Natural killer cell (primary cell): Measurements from ENCODE around the gene ZC3H18. TPM values are rescaled to one million over a fixed set of nuclear protein-coding genes. Genes with fewer than 3 reads are reported as not detected.
A peak's percentile ranks its signal among the peaks of the same experiment; 100 is the strongest.

Experiments
- ATAC-seq, 3 donors: fragments of 150-1000 bp in 2 of 3; fragments of 200-7000 bp in 1 of 3; cut with Tn5 transposase; 1 replicate in 1 of 3; 2 replicates in 2 of 3; pipeline ENCODE4 v1.10.0; 2021; ENCODE audit warnings: mild to moderate bottlenecking in 2 of 3, moderate library complexity in 2 of 3
- DNase-seq, 2 donors: peaks; one replicate each; pipeline versions ENCODE4 v3.0.0 to v3.0.0-alpha.2; 2013 to 2021; ENCODE audit warnings: mixed read lengths in 1 of 2
- H3K27ac ChIP-seq: one replicate; pipeline ENCODE4 v1.5.1; 2013; ENCODE audit warnings: mild to moderate bottlenecking, low read length
- H3K27me3 ChIP-seq: one replicate; pipeline ENCODE4 v1.6.1; 2013; ENCODE audit warnings: low read length; ENCODE audit not compliant: control insufficient read depth, insufficient read depth
- H3K36me3 ChIP-seq: one replicate; pipeline ENCODE4 v1.6.1; 2013; ENCODE audit warnings: low read length; ENCODE audit not compliant: control insufficient read depth, insufficient read depth
- H3K4me1 ChIP-seq: one replicate; pipeline ENCODE4 v1.6.1; 2013; ENCODE audit warnings: low read length; ENCODE audit not compliant: control insufficient read depth, insufficient read depth
- H3K4me3 ChIP-seq: one replicate; pipeline ENCODE4 v1.5.1; 2013; ENCODE audit warnings: low read length
- H3K9me3 ChIP-seq: one replicate; pipeline ENCODE4 v1.6.1; 2013; ENCODE audit warnings: low read length; ENCODE audit not compliant: control insufficient read depth, insufficient read depth
- H3K27ac Mint-ChIP-seq, 2 donors: one replicate each; pipeline ENCODE4 v1.8.0; 2022; ENCODE audit warnings: mild to moderate bottlenecking in 2 of 2, mixed read lengths in 2 of 2, moderate library complexity in 1 of 2
- H3K27me3 Mint-ChIP-seq, 2 donors: one replicate each; pipeline ENCODE4 v1.8.0; 2022; ENCODE audit warnings: low read depth in 2 of 2, mixed read lengths in 2 of 2
- H3K36me3 Mint-ChIP-seq: one replicate; pipeline ENCODE4 v1.8.0; 2022; ENCODE audit warnings: mixed read lengths
- H3K4me1 Mint-ChIP-seq, 2 donors: one replicate each; pipeline ENCODE4 v1.8.0; 2022; ENCODE audit warnings: mixed read lengths in 2 of 2
- H3K4me3 Mint-ChIP-seq: one replicate; pipeline ENCODE4 v1.8.0; 2022; ENCODE audit warnings: mild to moderate bottlenecking, moderate library complexity, mixed read lengths
- H3K9me3 Mint-ChIP-seq, 2 donors: one replicate each; pipeline ENCODE4 v1.8.0; 2022; ENCODE audit warnings: mixed read lengths in 2 of 2
- WGBS: methylation state at CpG from one replicate; pipeline ENCODE4 v1.1.7; 2013; ENCODE audit warnings: missing lambda C conversion rate; ENCODE audit not compliant: insufficient coverage; 5-methylcytosine and 5-hydroxymethylcytosine counted together
- intact Hi-C: fragments of 100-400 bp; cut with micrococcal nuclease; formaldehyde crosslinking; loops from one replicate; pipeline ENCODE4 v1.14.2; 2022
- total RNA-seq, 4 donors: library from RNA; stranded (reverse); fragments of 120-200 nt in 1 of 4; gene quantifications; one replicate each; pipeline versions ENCODE4 v1.2.3 to v1.2.4, GENCODE V29; 2013 to 2022
- TF ChIP-seq, protein P1 (sequence below): fragments of 200-600 bp; IDR thresholded peaks from one replicate; pipeline ENCODE4 v1.8.0; 2022; ENCODE audit warnings: antibody characterized with exemption

The ZC3H18 gene
- total RNA-seq, 3 donors from 2014 or later (not counting 1 experiment from before 2014, with no cell fraction given), result 125 to 130 (median 126) TPM

DNA sequence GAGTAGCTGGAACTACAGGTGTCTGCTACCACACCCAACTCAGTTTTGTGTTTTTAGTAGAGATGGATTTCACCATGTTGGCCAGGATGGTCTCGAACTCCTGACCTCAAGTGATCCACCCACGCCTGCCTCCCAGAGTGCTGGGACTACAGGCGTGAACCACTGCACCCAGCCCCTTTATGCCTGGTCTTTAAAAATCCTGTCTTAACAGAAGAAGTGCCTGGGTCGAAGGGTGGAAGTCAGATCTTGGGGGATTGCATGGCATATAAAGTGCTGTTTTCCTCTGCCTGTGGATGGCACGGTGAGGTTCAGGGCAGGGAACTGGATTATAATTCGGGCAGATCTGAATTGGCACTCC, 30.3 kb downstream of the ZC3H18 start:
- peaks cover 43% of the 10 kb centered on the region for H3K36me3 ChIP-seq
- WGBS, result 93% methylated on average over 6 of the region's 6 CpGs
- ATAC-seq, result no peak

DNA sequence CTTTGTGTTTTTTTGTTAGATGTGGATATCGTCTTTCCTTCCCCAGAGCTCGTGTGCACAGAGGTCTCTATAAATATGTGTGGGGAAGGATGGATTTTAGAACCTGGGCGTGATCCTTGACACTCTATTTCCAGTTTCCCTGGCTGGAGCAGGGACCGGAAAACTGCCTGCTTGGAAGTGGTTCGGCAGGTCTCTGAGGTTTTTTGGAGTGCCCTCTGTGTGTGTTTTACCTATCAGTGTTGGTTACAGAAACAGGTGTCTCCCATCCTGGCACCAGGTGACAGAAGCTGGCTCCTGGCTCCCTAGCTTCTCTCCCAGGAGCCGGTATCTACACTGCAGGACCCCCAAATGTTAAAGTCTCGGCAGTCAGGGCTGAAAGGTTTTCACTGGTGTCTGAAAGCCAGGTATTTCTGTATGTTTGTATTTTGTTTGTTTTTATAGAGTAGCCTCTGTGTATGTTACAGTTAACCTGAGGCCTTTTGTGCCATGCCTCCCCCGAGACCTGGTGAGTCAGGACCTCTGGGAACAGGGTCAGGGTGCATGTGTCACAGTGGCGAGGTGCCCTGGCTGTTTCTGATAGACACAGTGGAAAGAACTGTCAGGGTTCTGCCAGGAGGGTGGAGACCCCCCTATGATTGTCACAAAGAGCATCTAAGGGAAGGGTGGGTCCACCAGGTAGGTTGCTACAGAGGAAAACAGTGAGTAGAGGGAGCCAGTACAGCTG, 31.3 kb downstream of the ZC3H18 start:
- WGBS, result 97% methylated on average over 9 of the region's 9 CpGs
- H3K27ac Mint-ChIP-seq, result peak overlapping the region in 1 of 2 donors; percentile 50
- TF ChIP-seq, protein P1, sequence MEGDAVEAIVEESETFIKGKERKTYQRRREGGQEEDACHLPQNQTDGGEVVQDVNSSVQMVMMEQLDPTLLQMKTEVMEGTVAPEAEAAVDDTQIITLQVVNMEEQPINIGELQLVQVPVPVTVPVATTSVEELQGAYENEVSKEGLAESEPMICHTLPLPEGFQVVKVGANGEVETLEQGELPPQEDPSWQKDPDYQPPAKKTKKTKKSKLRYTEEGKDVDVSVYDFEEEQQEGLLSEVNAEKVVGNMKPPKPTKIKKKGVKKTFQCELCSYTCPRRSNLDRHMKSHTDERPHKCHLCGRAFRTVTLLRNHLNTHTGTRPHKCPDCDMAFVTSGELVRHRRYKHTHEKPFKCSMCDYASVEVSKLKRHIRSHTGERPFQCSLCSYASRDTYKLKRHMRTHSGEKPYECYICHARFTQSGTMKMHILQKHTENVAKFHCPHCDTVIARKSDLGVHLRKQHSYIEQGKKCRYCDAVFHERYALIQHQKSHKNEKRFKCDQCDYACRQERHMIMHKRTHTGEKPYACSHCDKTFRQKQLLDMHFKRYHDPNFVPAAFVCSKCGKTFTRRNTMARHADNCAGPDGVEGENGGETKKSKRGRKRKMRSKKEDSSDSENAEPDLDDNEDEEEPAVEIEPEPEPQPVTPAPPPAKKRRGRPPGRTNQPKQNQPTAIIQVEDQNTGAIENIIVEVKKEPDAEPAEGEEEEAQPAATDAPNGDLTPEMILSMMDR, result no peak
- Histone ChIP-seq H3K9me3 (no peaks in the 10 kb centered on the region), H3K27me3 (no peaks in the 10 kb centered on the region), H3K27ac (no peak overlapping the region), H3K4me3 (no peak overlapping the region), H3K4me1 (peaks cover 3% of the 10 kb centered on the region), H3K36me3 (peaks cover 43% of the 10 kb centered on the region)
- no peak for ATAC-seq
- H3K36me3 Mint-ChIP-seq, result no peaks in the 10 kb centered on the region
- H3K4me1 Mint-ChIP-seq, result peaks cover 0 to 5% of the 10 kb centered on the region in 2 donors
- no peaks in the 10 kb centered on the region for H3K27me3 Mint-ChIP-seq
- no peak for DNase-seq
- H3K9me3 Mint-ChIP-seq, result no peaks in the 10 kb centered on the region
- intact Hi-C loops, result no loop called here
- H3K4me3 Mint-ChIP-seq, result no peak overlapping the region

More for the DNA sequence above, 30.3 kb downstream of the ZC3H18 start:
- H3K4me3 ChIP-seq, result no peak overlapping the region
- H3K9me3 Mint-ChIP-seq, result no peaks in the 10 kb centered on the region
- intact Hi-C loops, result no loop called here
- H3K27me3 Mint-ChIP-seq, result no peaks in the 10 kb centered on the region
- H3K36me3 Mint-ChIP-seq, result no peaks in the 10 kb centered on the region
- DNase-seq, result no peak
- H3K27me3 ChIP-seq, result no peaks in the 10 kb centered on the region
- no peak overlapping the region for H3K27ac Mint-ChIP-seq
- TF ChIP-seq, protein P1, result no peak
- no peak overlapping the region for H3K4me3 Mint-ChIP-seq
- H3K9me3 ChIP-seq, result no peaks in the 10 kb centered on the region
- H3K4me1 Mint-ChIP-seq, result peaks cover 0 to 5% of the 10 kb centered on the region in 2 donors
- peaks cover 3% of the 10 kb centered on the region for H3K4me1 ChIP-seq
- H3K27ac ChIP-seq, result no peak overlapping the region

DNA sequence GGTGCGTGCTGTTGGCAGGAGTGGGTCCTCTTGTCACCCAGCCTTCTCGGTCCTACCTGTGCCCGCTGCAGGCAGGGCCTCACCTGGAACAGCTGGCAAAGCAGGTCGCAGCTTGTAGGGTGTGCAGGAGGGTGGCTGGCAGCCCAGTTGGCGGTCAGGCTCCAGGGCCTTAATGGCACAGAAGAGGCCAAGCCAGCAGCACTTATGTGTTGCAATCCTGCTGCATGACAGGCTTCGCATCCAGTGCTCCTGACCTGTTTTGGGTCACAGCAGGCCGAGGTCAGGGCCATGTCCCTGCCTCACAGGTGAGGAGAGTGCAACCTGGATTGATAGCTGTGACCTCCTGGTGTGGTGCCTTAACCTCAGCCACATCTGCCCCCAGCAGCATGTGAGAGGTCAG, 31.9 kb downstream of the ZC3H18 start:
- H3K27me3 Mint-ChIP-seq, result no peaks in the 10 kb centered on the region
- peaks cover under 1% of the 10 kb centered on the region for H3K36me3 Mint-ChIP-seq
- H3K9me3 Mint-ChIP-seq, result no peaks in the 10 kb centered on the region
- H3K4me1 Mint-ChIP-seq, result peaks cover 0 to 5% of the 10 kb centered on the region in 2 donors
- 89% methylated on average over 7 of the region's 7 CpGs for WGBS
- TF ChIP-seq, protein P1, result no peak
- peak overlapping the region in 1 of 2 donors; percentile 50 for H3K27ac Mint-ChIP-seq
- no peak overlapping the region for H3K4me3 Mint-ChIP-seq
- Histone ChIP-seq H3K27ac (no peak overlapping the region), H3K36me3 (peaks cover 43% of the 10 kb centered on the region), H3K4me3 (no peak overlapping the region), H3K4me1 (peaks cover 3% of the 10 kb centered on the region), H3K27me3 (no peaks in the 10 kb centered on the region), H3K9me3 (no peaks in the 10 kb centered on the region)
- ATAC-seq (no peak), DNase-seq (no peak)
- intact Hi-C loops, result no loop called here
